HepG2 (cell line): ENCODE results near the gene LLGL1.

Experiments
- CTCF ChIP-seq: sonication (generic); formaldehyde crosslinking; IDR thresholded peaks from 2 replicates; pipeline ENCODE4 v1.5.0; 2020; ENCODE audit warnings: mild to moderate bottlenecking, missing genetic modification reagents, moderate library complexity
- EZH2 ChIP-seq: conservative IDR thresholded peaks from 2 replicates; pipeline ENCODE4 v1.6.1; 2012; ENCODE audit warnings: mild to moderate bottlenecking, low read depth, low read length, moderate library complexity
- KLF6 ChIP-seq: IDR thresholded peaks from 2 replicates; pipeline ENCODE4 v1.8.0; 2016; ENCODE audit warnings: missing biosample characterization, missing genetic modification reagents
- POLR2A ChIP-seq, 2 experiments: IDR thresholded peaks; 2 replicates each; pipeline ENCODE4 v1.6.1; 2011; ENCODE audit warnings: low read depth in 2 of 2, low read length in 2 of 2, mild to moderate bottlenecking in 1 of 2, moderate library complexity in 1 of 2; ENCODE audit not compliant: insufficient read depth in 1 of 2
- RAD51 ChIP-seq: fragments of 450-650 bp; IDR thresholded peaks from 2 replicates; pipeline ENCODE4 v1.6.1; 2016; ENCODE audit warnings: borderline replicate concordance
- TFDP1 ChIP-seq: IDR thresholded peaks from 2 replicates; pipeline ENCODE4 v1.6.1; 2016; ENCODE audit warnings: missing compliant biosample characterization, missing genetic modification reagents, borderline replicate concordance
- ZBTB25 ChIP-seq: IDR thresholded peaks from 2 replicates; pipeline ENCODE4 v1.6.1; 2018; ENCODE audit warnings: missing genetic modification reagents
- ZNF121 ChIP-seq: sonication (generic); formaldehyde crosslinking; IDR thresholded peaks from 2 replicates; pipeline ENCODE4 v1.5.0; 2020; ENCODE audit warnings: mild to moderate bottlenecking, missing genetic modification reagents
- ZNF253 ChIP-seq: sonication (generic); formaldehyde crosslinking; IDR thresholded peaks from 2 replicates; pipeline ENCODE4 v1.8.0; 2022; ENCODE audit warnings: mild to moderate bottlenecking, missing genetic modification reagents, borderline replicate concordance

- TF ChIP-seq EZH2 = no peak
- no peak for TF ChIP-seq RAD51
- no peak for TF ChIP-seq ZNF121 (CRISPR knock-in tag)
- TF ChIP-seq POLR2A (IDR thresholded peaks at IDR 0.05; ENCODE audit: insufficient read depth in 1 of 2, low read depth in 2 of 2, low read length in 2 of 2) = no peak
- no peak for TF ChIP-seq CTCF (CRISPR knock-in tag)
- TF ChIP-seq ZBTB25 (CRISPR knock-in tag) = no peak
- TF ChIP-seq TFDP1 (CRISPR knock-in tag) = no peak
- TF ChIP-seq KLF6 (CRISPR knock-in tag) = no peak
- no peak for TF ChIP-seq ZNF253 (CRISPR knock-in tag)
Measured at GRCh38 chr17:18177722-18178121, 47.7 kb upstream of the LLGL1 start.
